H1 (cell line): Measurements from ENCODE around the gene SPR. TPM values are rescaled to one million over a fixed set of nuclear protein-coding genes. Genes with fewer than 3 reads are reported as not detected.

Experiments used
- CTCF ChIA-PET: fragments of 300-600 bp; sonication (Branson Sonifier 250); formaldehyde crosslinking; loops from one replicate; lab custom pipeline; 2021; ENCODE audit not compliant: partially characterized antibody; lab: Charles Lee
- POLR2A ChIA-PET: fragments of 300-600 bp; sonication (Branson Sonifier 250); formaldehyde crosslinking; loops from one replicate; lab custom pipeline; 2021; ENCODE audit warnings: inconsistent platforms; ENCODE audit not compliant: partially characterized antibody; lab: Charles Lee
- DNase-seq, 2 experiments: peaks; one replicate each; pipeline versions ENCODE4 v3.0.0 to v3.0.0-alpha.2; 2010 to 2022; ENCODE audit warnings: low spot score in 2 of 2, low read depth in 1 of 2, mixed read lengths in 1 of 2
- FAIRE-seq: peaks from 2 replicates; lab custom pipeline; 2011; peaks lifted over from hg19 to GRCh38; lab: Jason Lieb, UNC
- H2AFZ ChIP-seq: 2 replicates; pipeline ENCODE4 v1.8.1; 2012; ENCODE audit warnings: low read length, inconsistent platforms
- H2AK5ac ChIP-seq: 2 replicates; pipeline ENCODE4 v1.6.1; 2013; ENCODE audit warnings: low read depth, low read length
- H2BK120ac ChIP-seq: replicated peaks from 2 replicates; pipeline ENCODE3; 2013; ENCODE audit warnings: low read depth, low read length, inconsistent platforms
- H2BK12ac ChIP-seq: 2 replicates; pipeline ENCODE4 v1.6.1; 2013; ENCODE audit warnings: low read depth, low read length
- H2BK15ac ChIP-seq: 2 replicates; pipeline ENCODE4 v1.6.1; 2013; ENCODE audit warnings: low read length
- H2BK20ac ChIP-seq: 2 replicates; pipeline ENCODE4 v1.6.1; 2013; ENCODE audit warnings: low read length
- H2BK5ac ChIP-seq: 2 replicates; pipeline ENCODE4 v1.6.1; 2013; ENCODE audit warnings: low read depth, low read length
- H3K14ac ChIP-seq: 2 replicates; pipeline ENCODE4 v1.6.1; 2013; ENCODE audit warnings: inconsistent platforms; ENCODE audit not compliant: insufficient read length
- H3K18ac ChIP-seq: 2 replicates; pipeline ENCODE4 v1.6.1; 2013; ENCODE audit warnings: low read length; ENCODE audit errors: extremely low read depth
- H3K23ac ChIP-seq: 2 replicates; pipeline ENCODE4 v1.6.1; 2013; ENCODE audit warnings: inconsistent platforms; ENCODE audit not compliant: insufficient read length
- H3K23me2 ChIP-seq: 2 replicates; pipeline ENCODE4 v1.6.1; 2013; ENCODE audit warnings: low read depth, low read length
- H3K27ac ChIP-seq: 2 replicates; pipeline ENCODE4 v1.6.1; 2011; ENCODE audit warnings: low read depth, low read length, inconsistent platforms
- H3K27me3 ChIP-seq, 4 experiments: replicated peaks in 1 of 4; 1 replicate in 1 of 4; 2 replicates in 3 of 4; pipeline versions ENCODE4 v1.6.1 to v1.8.1; 2011 to 2013; ENCODE audit warnings: low read length in 3 of 4, mild to moderate bottlenecking in 3 of 4, inconsistent platforms in 2 of 4, mixed read lengths in 2 of 4, moderate library complexity in 1 of 4; ENCODE audit not compliant: control insufficient read depth in 3 of 4, insufficient read depth in 3 of 4; ENCODE audit errors: extremely low read depth in 1 of 4
- H3K36me3 ChIP-seq, 4 experiments: 2 replicates each; pipeline versions ENCODE4 v1.6.1 to v1.8.1; 2011 to 2013; ENCODE audit warnings: mild to moderate bottlenecking in 4 of 4, low read length in 3 of 4, moderate library complexity in 2 of 4, control low read depth in 1 of 4, inconsistent platforms in 1 of 4; ENCODE audit not compliant: insufficient read depth in 4 of 4, control insufficient read depth in 2 of 4
- H3K4ac ChIP-seq: replicated peaks from 2 replicates; pipeline ENCODE3; 2013; ENCODE audit warnings: low read length, low read depth, mixed read lengths, inconsistent platforms; ENCODE audit not compliant: insufficient read length
- H3K4me1 ChIP-seq, 4 experiments: replicated peaks in 1 of 4; 1 replicate in 1 of 4; 2 replicates in 3 of 4; pipeline versions ENCODE4 v1.6.1 to v1.8.1; 2011 to 2013; ENCODE audit warnings: low read length in 3 of 4, inconsistent platforms in 2 of 4, mixed read lengths in 1 of 4; ENCODE audit not compliant: insufficient read depth in 4 of 4, control insufficient read depth in 3 of 4
- H3K4me2 ChIP-seq, 2 experiments: 2 replicates each; pipeline versions ENCODE4 v1.6.1 to v1.8.1; 2011 to 2013; ENCODE audit warnings: low read depth in 2 of 2, low read length in 2 of 2, control low read depth in 1 of 2, inconsistent platforms in 1 of 2, mild to moderate bottlenecking in 1 of 2; ENCODE audit not compliant: insufficient read depth in 1 of 2
- H3K4me3 ChIP-seq, 4 experiments: fragments of 200-600, 300-600 bp in 1 of 4; sonication (generic), shearing (Covaris generic), sonication (Bioruptor Twin) in 1 of 4; 2 replicates each; pipeline versions ENCODE4 v1.5.1 to v1.8.1; 2011 to 2016; ENCODE audit warnings: low read length in 4 of 4, low read depth in 3 of 4, control low read depth in 2 of 4, inconsistent platforms in 2 of 4, mild to moderate bottlenecking in 2 of 4, mixed read lengths in 1 of 4, moderate library complexity in 1 of 4; ENCODE audit not compliant: insufficient read depth in 2 of 4; ENCODE audit errors: extremely low read depth in 1 of 4
- H3K56ac ChIP-seq: replicated peaks from 2 replicates; pipeline ENCODE3; 2013; ENCODE audit warnings: low read depth, mild to moderate bottlenecking, mixed read lengths, low read length, inconsistent platforms; ENCODE audit not compliant: insufficient read length
- H3K79me1 ChIP-seq: 2 replicates; pipeline ENCODE4 v1.6.1; 2013; ENCODE audit warnings: low read depth, low read length, control low read depth
- H3K79me2 ChIP-seq, 2 experiments: 2 replicates each; pipeline versions ENCODE4 v1.6.1 to v1.8.1; 2012 to 2013; ENCODE audit warnings: low read length in 2 of 2, mild to moderate bottlenecking in 2 of 2, inconsistent platforms in 1 of 2; ENCODE audit not compliant: insufficient read depth in 2 of 2, control insufficient read depth in 1 of 2
- H3K9ac ChIP-seq, 4 experiments: replicated peaks in 1 of 4; 1 replicate in 1 of 4; 2 replicates in 3 of 4; pipeline versions ENCODE4 v1.6.1 to v1.8.1; 2011 to 2013; ENCODE audit warnings: low read depth in 3 of 4, low read length in 3 of 4, control low read depth in 2 of 4, mild to moderate bottlenecking in 2 of 4, moderate library complexity in 2 of 4, inconsistent platforms in 1 of 4; ENCODE audit errors: extremely low read depth in 1 of 4
- H3K9me3 ChIP-seq, 2 experiments: 2 replicates each; pipeline versions ENCODE4 v1.6.1 to v1.8.1; 2012 to 2013; ENCODE audit warnings: mild to moderate bottlenecking in 2 of 2, moderate library complexity in 2 of 2, control low read depth in 1 of 2, inconsistent platforms in 1 of 2, low read depth in 1 of 2, low read length in 1 of 2, mixed read lengths in 1 of 2; ENCODE audit not compliant: insufficient read depth in 2 of 2
- H4K20me1 ChIP-seq, 2 experiments: replicated peaks in 1 of 2; 2 replicates each; pipeline versions ENCODE3 to v1.8.1; 2011 to 2013; ENCODE audit warnings: inconsistent platforms in 2 of 2, low read length in 2 of 2, mild to moderate bottlenecking in 1 of 2; ENCODE audit not compliant: insufficient read depth in 2 of 2, control insufficient read depth in 1 of 2
- H4K5ac ChIP-seq: 2 replicates; pipeline ENCODE4 v1.6.1; 2013; ENCODE audit warnings: low read length, low read depth, mixed read lengths, inconsistent platforms; ENCODE audit not compliant: insufficient read length
- H4K8ac ChIP-seq: 2 replicates; pipeline ENCODE4 v1.8.0; 2013; ENCODE audit warnings: mild to moderate bottlenecking, moderate library complexity, low read length, inconsistent platforms; ENCODE audit not compliant: insufficient read depth; ENCODE audit errors: extremely low read depth
- H4K91ac ChIP-seq: replicated peaks from 2 replicates; pipeline ENCODE3; 2013; ENCODE audit warnings: low read length, mixed read lengths, inconsistent platforms; ENCODE audit not compliant: insufficient read length
- ATF3 ChIP-seq: IDR thresholded peaks from 2 replicates; pipeline ENCODE4 v1.6.1; 2011; ENCODE audit warnings: low read depth, mild to moderate bottlenecking, low read length; ENCODE audit not compliant: insufficient read depth
- BRCA1 ChIP-seq: IDR thresholded peaks from 2 replicates; pipeline ENCODE4 v1.6.1; 2012; ENCODE audit warnings: low read depth, low read length, improper control_type of control experiment
- CREB1 ChIP-seq: IDR thresholded peaks from 2 replicates; pipeline ENCODE4 v1.6.1; 2012; ENCODE audit warnings: inconsistent platforms
- CTBP2 ChIP-seq: IDR thresholded peaks from 2 replicates; pipeline ENCODE4 v1.7.0; 2011; ENCODE audit warnings: borderline replicate concordance, mild to moderate bottlenecking, moderate library complexity, mixed read lengths, low read length; ENCODE audit not compliant: insufficient read depth, insufficient read length
- CTCF ChIP-seq, 3 experiments: IDR thresholded peaks; 1 replicate in 2 of 3; 2 replicates in 1 of 3; pipeline versions ENCODE4 v1.5.1 to v1.6.1; 2011; ENCODE audit warnings: low read length in 3 of 3, mild to moderate bottlenecking in 3 of 3, inconsistent platforms in 2 of 3, low read depth in 1 of 3, moderate library complexity in 1 of 3; ENCODE audit not compliant: insufficient read depth in 1 of 3; ENCODE audit errors: control extremely low read depth in 1 of 3
- KDM1A ChIP-seq: fragments of 200-600, 300-600 bp; sonication (generic); IDR thresholded peaks from 2 replicates; pipeline ENCODE4 v1.7.1; 2016; ENCODE audit warnings: mild to moderate bottlenecking, low read length, borderline replicate concordance
- RAD21 ChIP-seq, 2 experiments: IDR thresholded peaks in 1 of 2; conservative IDR thresholded peaks in 1 of 2; 2 replicates each; pipeline ENCODE4 v1.6.1; 2011; ENCODE audit warnings: low read depth in 2 of 2, low read length in 2 of 2, improper control_type of control experiment in 1 of 2, inconsistent platforms in 1 of 2, mild to moderate bottlenecking in 1 of 2, moderate library complexity in 1 of 2
- WGBS, 2 experiments: shearing (Covaris generic) in 1 of 2; methylation state at CpG; one replicate each; pipeline versions ENCODE4 v1.1.6 to v1.1.7; 2013 to 2015; ENCODE audit warnings: low lambda C conversion rate in 2 of 2, mixed read lengths in 2 of 2, inconsistent platforms in 1 of 2, low coverage in 1 of 2, missing lambda C conversion rate in 1 of 2; ENCODE audit not compliant: insufficient replicate concordance in 2 of 2, insufficient coverage in 1 of 2, insufficient read length in 1 of 2; ENCODE audit errors: extremely low coverage in 1 of 2, missing lambda C conversion rate in 1 of 2; 5-methylcytosine and 5-hydroxymethylcytosine counted together
- polyA plus RNA-seq, 7 experiments: library from polyadenylated mRNA; depleted of rRNA in 3 of 7; stranded (reverse) in 5 of 7; unstranded in 2 of 7; fragments of >200 nt in 5 of 7; fragments of 200-250 nt in 2 of 7; gene quantifications; 1 replicate in 5 of 7; 2 replicates in 1 of 7; 4 replicates in 1 of 7; pipeline versions ENCODE4 v1.2.1 to v1.2.3, GENCODE V29; 2011 to 2013; ENCODE audit warnings: missing spikeins in 2 of 7, mixed read lengths in 2 of 7
- total RNA-seq: library from RNA; stranded (reverse); fragmentation: NEBNext Ultra II Directional; extraction: Animal tissue kit (Norgen Biotek cat#: 25700); gene quantifications from 2 replicates; pipeline ENCODE4 v1.2.1, GENCODE V29; 2021

The SPR gene
- total and polyA plus RNA-seq, 2 of the 8 experiments (the other 6 are each of a cell fraction or from before 2014, with no cell fraction given), result 4.5 to 11.5 TPM

- H2BK120ac ChIP-seq, result peak overlapping the region; percentile 57
- no peak overlapping the region for H3K9ac ChIP-seq
- H3K79me1 ChIP-seq, result no peaks in the 10 kb centered on the region
- H3K4me1 ChIP-seq, result peaks cover 5 to 9% (median 7%) of the 10 kb centered on the region in 4 experiments
- peak in 1 of 2 experiments; percentile 88 for DNase-seq
- peak overlapping the region; percentile 98; the same call in 1 of the 2 replicates for H2BK15ac ChIP-seq
- TF ChIP-seq CTBP2 (no peak), RAD21 (IDR thresholded peaks at IDR 0.05 in 1 of 2, conservative IDR thresholded peaks at IDR 0.05 in 1 of 2; ENCODE audit: low read depth in 2 of 2, low read length in 2 of 2) (peak; percentile 90 to 92), KDM1A (no peak), ATF3 (no peak), CTCF (IDR thresholded peaks at IDR 0.05; ENCODE audit: control extremely low read depth in 1 of 3, insufficient read depth in 1 of 3, low read depth in 1 of 3, low read length in 3 of 3) (peak; percentile 91 to 96 (median 95)), BRCA1 (no peak), CREB1 (no peak)
- H3K27ac ChIP-seq, result no peak overlapping the region
- H3K23ac ChIP-seq, result no peak overlapping the region
- peak overlapping the region; percentile 92; the same call in 1 of the 2 replicates for H2BK20ac ChIP-seq
- no peak overlapping the region for H3K14ac ChIP-seq
- H3K4me3 ChIP-seq, result no peak overlapping the region
- H2BK5ac ChIP-seq, result peak overlapping the region; percentile 84; the same call in 1 of the 2 replicates
- no peaks in the 10 kb centered on the region for H3K9me3 ChIP-seq
- peak overlapping the region; percentile 46 for H3K4ac ChIP-seq
- peaks cover 0 to 40% (median 34%) of the 10 kb centered on the region in 4 experiments; a peak in 6 of 7 replicates for H3K27me3 ChIP-seq
- no peaks in the 10 kb centered on the region for H3K36me3 ChIP-seq
- no peak overlapping the region for H2AK5ac ChIP-seq
- ChIA-PET POLR2A (interaction anchor here (0.9 to 1.7 kb wide), 6 partner anchors 24 to 177 kb away, joined by 3 to 6 read pairs (median 3); partner anchors contain the start of genes EMX1 and SFXN5), CTCF (interaction anchor here (0.6 to 19.1 kb wide), 44 partner anchors 9 to 440 kb away, joined by 3 to 497 read pairs (median 6); partner anchors contain the start of gene EMX1)
- H3K79me2 ChIP-seq, result no peaks in the 10 kb centered on the region
- H3K18ac ChIP-seq, result peak overlapping the region; percentile 64
- peak overlapping the region; percentile 97; the same call in 1 of the 2 replicates for H2BK12ac ChIP-seq
- H4K20me1 ChIP-seq, result peaks cover 0 to 3% of the 10 kb centered on the region in 2 experiments
- no peak overlapping the region for H3K4me2 ChIP-seq
- H3K56ac ChIP-seq, result peak overlapping the region; percentile 5
- peak overlapping the region; percentile 95 for H4K91ac ChIP-seq
- no peak overlapping the region for H2AFZ ChIP-seq
- H3K23me2 ChIP-seq, result no peaks in the 10 kb centered on the region
- H4K5ac ChIP-seq, result no peak overlapping the region
- H4K8ac ChIP-seq, result peak overlapping the region; percentile 22; the same call in 1 of the 2 replicates
- WGBS, 2 experiments, result 56% methylated on average over 15 of the region's 15 CpGs; no CpG with 5 or more reads in 1 of the 2 experiments
- peak; percentile 74 for FAIRE-seq
Measured at GRCh38 chr2:72893594-72894319, 6.5 kb downstream of the SPR start.
